ENCODE data around the gene PHACTR2.
"Not testable (repeated sequence)": the region's sequence is repeated elsewhere in the genome, so short reads cannot be mapped to it uniquely, and the experiment has no call there.

DNA sequence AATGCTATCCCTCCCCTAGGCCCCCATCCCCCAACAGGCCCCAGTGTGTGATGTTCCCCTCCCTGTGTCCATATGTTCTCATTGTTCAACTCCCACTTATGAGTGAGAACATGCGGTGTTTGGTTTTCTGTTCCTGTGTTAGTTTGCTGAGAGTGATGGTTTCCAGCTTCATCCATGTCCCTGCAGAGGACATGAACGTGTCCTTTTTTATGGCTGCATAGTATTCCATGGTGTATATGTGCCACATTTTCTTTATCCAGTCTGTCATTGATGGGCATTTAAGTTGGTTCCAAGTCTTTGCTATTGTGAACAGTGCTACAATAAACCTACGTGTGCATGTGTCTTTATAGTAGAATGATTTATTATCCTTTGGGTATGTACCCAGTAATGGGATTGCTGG, 173.9 kb downstream of the PHACTR2 start:
- TF ChIP-seq, protein P1, sequence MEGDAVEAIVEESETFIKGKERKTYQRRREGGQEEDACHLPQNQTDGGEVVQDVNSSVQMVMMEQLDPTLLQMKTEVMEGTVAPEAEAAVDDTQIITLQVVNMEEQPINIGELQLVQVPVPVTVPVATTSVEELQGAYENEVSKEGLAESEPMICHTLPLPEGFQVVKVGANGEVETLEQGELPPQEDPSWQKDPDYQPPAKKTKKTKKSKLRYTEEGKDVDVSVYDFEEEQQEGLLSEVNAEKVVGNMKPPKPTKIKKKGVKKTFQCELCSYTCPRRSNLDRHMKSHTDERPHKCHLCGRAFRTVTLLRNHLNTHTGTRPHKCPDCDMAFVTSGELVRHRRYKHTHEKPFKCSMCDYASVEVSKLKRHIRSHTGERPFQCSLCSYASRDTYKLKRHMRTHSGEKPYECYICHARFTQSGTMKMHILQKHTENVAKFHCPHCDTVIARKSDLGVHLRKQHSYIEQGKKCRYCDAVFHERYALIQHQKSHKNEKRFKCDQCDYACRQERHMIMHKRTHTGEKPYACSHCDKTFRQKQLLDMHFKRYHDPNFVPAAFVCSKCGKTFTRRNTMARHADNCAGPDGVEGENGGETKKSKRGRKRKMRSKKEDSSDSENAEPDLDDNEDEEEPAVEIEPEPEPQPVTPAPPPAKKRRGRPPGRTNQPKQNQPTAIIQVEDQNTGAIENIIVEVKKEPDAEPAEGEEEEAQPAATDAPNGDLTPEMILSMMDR (IDR thresholded peaks at IDR 0.05) = not testable (repeated sequence)
- not testable (repeated sequence) for TF ChIP-seq POLR2A (IDR thresholded peaks at IDR 0.05)

All from heart left ventricle (tissue), 13 donors.